Calu3 (cell line): ENCODE measurements around the gene SCUBE3. TPM values are rescaled to one million over a fixed set of nuclear protein-coding genes. Genes with fewer than 3 reads are reported as not detected.

ENCODE experiments used
- BruUV-seq: library from RNA; stranded (reverse); fragments of 400-500 nt; replicated peaks from 2 replicates; lab custom pipeline; 2021; lab: Mats Ljungman, UMichigan
- CTCF ChIA-PET: fragments of 300-600 bp; sonication (Branson Sonifier 250); formaldehyde crosslinking; loops from one replicate; lab custom pipeline; 2022; ENCODE audit warnings: antibody characterized with exemption; lab: Charles Lee
- DNase-seq: peaks from one replicate; pipeline ENCODE4 v3.0.0; 2022
- H3K27ac Mint-ChIP-seq: one replicate; pipeline ENCODE4 v1.8.0; 2022; ENCODE audit warnings: mixed read lengths; ENCODE audit not compliant: unreplicated experiment
- H3K27me3 Mint-ChIP-seq: one replicate; pipeline ENCODE4 v1.8.0; 2022; ENCODE audit warnings: mixed read lengths; ENCODE audit not compliant: unreplicated experiment
- H3K36me3 Mint-ChIP-seq: one replicate; pipeline ENCODE4 v1.8.0; 2022; ENCODE audit warnings: mild to moderate bottlenecking, moderate library complexity, mixed read lengths; ENCODE audit not compliant: insufficient read depth, unreplicated experiment
- H3K4me1 Mint-ChIP-seq: one replicate; pipeline ENCODE4 v1.8.0; 2022; ENCODE audit warnings: mild to moderate bottlenecking, low read depth, mixed read lengths; ENCODE audit not compliant: unreplicated experiment
- H3K4me3 Mint-ChIP-seq: one replicate; pipeline ENCODE4 v1.8.0; 2022; ENCODE audit warnings: mild to moderate bottlenecking, low read depth, moderate library complexity, mixed read lengths; ENCODE audit not compliant: unreplicated experiment
- H3K9me3 Mint-ChIP-seq: one replicate; pipeline ENCODE4 v1.8.0; 2022; ENCODE audit warnings: low read depth, mixed read lengths; ENCODE audit not compliant: unreplicated experiment
- intact Hi-C: fragments of 100-400 bp; cut with micrococcal nuclease; formaldehyde crosslinking; loops from one replicate; pipeline ENCODE4 v1.10.0; 2022; ENCODE audit not compliant: unreplicated experiment
- total RNA-seq: library from RNA; stranded (reverse); gene quantifications from 2 replicates; pipeline ENCODE4 v1.2.3, GENCODE V29; 2022
- TF ChIP-seq, protein P1 (sequence below): fragments of 200-600 bp; IDR thresholded peaks from one replicate; pipeline ENCODE4 v1.8.0; 2022; ENCODE audit warnings: antibody characterized with exemption; ENCODE audit not compliant: unreplicated experiment

The SCUBE3 gene
- total RNA-seq, 1 experiment from 2014 or later, result 0.47 TPM

DNA sequence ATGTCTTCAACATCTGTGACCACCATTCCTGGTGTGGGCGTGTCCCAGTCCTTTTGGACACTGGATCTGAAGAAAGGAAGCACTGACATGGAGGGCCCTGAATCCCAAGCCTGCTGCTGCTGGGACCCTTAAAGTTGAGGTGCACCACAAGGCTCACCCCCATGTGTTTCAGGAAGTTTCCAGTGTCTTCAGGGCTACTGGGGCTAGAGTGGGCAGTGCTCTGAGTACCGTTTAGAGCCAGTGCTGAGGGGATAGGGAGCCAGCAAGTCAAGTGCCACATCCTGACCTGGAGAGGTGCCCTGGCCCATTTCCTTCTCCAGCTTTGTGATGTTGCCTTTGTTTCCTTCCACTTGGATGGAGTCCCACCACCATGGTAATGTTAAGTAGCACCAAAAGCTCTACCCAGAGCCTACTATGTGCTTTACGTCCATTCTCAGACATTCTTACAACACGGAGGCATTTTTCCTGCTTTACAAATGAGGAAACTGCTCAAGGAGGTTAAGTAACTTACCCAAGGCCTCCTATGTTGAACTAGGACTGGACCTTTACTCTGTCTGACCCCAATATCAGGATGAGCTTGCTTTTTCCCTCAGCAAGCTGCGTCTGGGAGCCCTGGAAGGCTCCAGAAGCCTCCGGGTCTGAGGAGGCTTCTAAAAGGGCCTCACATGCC lies 83.3 kb downstream of the SCUBE3 start:
- Mint-ChIP-seq H3K4me1 (peaks cover 8% of the 10 kb centered on the region), H3K27me3 (no peaks in the 10 kb centered on the region), H3K36me3 (peaks cover 15% of the 10 kb centered on the region), H3K27ac (no peak overlapping the region), H3K4me3 (peak overlapping the region; percentile 62), H3K9me3 (no peaks in the 10 kb centered on the region)
- intact Hi-C loops, result loop anchor here (1.0 to 10.0 kb wide), 5 partner anchors 30 to 258 kb away; partner anchors contain the start of genes PPARD and RPL10A
- TF ChIP-seq, protein P1, sequence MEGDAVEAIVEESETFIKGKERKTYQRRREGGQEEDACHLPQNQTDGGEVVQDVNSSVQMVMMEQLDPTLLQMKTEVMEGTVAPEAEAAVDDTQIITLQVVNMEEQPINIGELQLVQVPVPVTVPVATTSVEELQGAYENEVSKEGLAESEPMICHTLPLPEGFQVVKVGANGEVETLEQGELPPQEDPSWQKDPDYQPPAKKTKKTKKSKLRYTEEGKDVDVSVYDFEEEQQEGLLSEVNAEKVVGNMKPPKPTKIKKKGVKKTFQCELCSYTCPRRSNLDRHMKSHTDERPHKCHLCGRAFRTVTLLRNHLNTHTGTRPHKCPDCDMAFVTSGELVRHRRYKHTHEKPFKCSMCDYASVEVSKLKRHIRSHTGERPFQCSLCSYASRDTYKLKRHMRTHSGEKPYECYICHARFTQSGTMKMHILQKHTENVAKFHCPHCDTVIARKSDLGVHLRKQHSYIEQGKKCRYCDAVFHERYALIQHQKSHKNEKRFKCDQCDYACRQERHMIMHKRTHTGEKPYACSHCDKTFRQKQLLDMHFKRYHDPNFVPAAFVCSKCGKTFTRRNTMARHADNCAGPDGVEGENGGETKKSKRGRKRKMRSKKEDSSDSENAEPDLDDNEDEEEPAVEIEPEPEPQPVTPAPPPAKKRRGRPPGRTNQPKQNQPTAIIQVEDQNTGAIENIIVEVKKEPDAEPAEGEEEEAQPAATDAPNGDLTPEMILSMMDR, result no peak
- CTCF ChIA-PET, result interaction anchor here (0.5 to 2.4 kb wide), 15 partner anchors 21 to 494 kb away, joined by 3 to 12 read pairs (median 4); partner anchors contain the start of genes ANKS1A, PPARD and RPL10A
- no peak for DNase-seq
- BruUV-seq, result no TSS peak

DNA sequence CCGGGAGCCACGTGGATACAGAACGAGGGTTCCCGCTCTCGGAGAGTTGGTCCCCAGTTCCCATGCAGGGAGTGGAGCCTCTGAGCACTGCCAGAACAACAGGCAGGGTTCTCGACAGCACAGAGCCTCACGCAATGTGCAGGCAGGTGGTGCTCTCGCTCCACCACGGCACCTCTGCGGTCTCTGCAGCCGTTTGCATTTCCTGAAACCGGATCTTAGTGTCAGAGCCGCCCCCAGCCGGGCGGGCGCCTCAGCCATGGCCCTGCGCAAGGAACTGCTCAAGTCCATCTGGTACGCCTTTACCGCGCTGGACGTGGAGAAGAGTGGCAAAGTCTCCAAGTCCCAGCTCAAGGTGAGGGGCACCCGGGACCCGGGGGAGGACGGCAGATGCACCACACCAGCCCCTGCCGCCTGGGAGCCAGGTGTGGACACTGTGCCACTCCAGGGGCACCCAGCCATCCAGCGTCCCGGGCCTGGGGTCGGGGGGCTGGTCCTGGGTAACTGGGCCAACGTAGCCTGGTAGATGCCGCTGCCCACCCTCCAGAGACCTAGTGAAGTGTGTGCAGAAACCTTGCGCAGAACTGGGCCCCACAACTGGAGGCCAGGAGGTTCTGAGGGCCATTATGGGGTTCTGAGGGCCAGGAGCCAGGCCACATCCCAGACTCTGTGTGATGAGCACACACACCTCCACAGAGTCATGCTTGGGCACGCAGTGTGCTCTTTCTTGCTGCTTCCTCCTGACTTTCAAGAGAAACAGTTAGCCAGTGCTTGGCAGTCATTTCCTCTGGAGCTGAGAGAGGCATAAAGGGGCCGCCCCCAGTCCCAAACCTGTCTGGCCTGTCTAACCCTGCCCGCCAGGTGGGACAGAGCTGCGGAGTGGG lies 84.1 kb downstream of the SCUBE3 start, which contains the start of gene DEF6:
Gene DEF6, plus strand, starts transcription at position 218 of the 881 bp plus-strand sequence. Its CDS starts 39 bp downstream, at position 257.
- BruUV-seq, result no TSS peak
- no peaks in the 10 kb centered on the region for H3K9me3 Mint-ChIP-seq
- TF ChIP-seq, protein P1, result peak; percentile 82
- peaks cover 15% of the 10 kb centered on the region for H3K36me3 Mint-ChIP-seq
- intact Hi-C loops, result loop anchor here (1.0 to 10.0 kb wide), 5 partner anchors 29 to 257 kb away; partner anchors contain the start of genes PPARD and RPL10A
- peak within 1 kb of the TSS; percentile 62 for H3K4me3 Mint-ChIP-seq
- no peak within 1 kb of the TSS for H3K27ac Mint-ChIP-seq
- CTCF ChIA-PET, result interaction anchor here (0.5 to 2.4 kb wide), 12 partner anchors 20 to 439 kb away, joined by 3 to 12 read pairs (median 4); partner anchors contain the start of genes ANKS1A and PPARD
- peak; percentile 93 for DNase-seq
- H3K4me1 Mint-ChIP-seq, result peaks cover 15% of the 10 kb centered on the region
- no peaks in the 10 kb centered on the region for H3K27me3 Mint-ChIP-seq

DNA sequence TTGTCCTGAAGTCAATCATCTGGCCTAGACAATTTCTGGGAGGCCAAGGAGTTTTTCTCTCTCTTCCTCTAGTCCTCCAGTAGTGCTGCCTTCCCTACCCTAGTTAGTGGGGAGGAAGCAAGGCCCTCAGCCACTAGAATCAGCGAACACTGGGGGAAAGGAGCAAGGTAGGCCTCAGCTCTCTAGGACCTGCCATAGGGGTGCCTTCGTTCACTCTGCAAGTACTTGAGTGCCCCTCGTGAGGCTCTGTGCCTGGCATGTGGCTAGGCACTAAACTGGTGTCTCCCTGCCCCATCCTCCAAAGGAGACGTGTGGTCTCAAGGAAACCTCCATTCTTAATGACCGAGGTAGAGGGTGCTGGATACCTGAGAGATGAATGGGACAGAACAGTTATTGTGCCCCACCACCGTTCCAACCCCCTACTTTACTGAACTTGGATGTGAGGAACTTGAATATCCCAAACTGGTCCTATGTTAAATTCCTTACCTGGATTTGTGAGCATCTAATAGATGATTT lies 84.9 kb downstream of the SCUBE3 start:
- TF ChIP-seq, protein P1, result no peak
- intact Hi-C loops, result loop anchor here (5.0 to 10.0 kb wide), 2 partner anchors 44 to 256 kb away; partner anchors contain the start of gene PPARD
- BruUV-seq, result TSS peak; percentile 20
- no peaks in the 10 kb centered on the region for H3K9me3 Mint-ChIP-seq
- H3K27me3 Mint-ChIP-seq, result no peaks in the 10 kb centered on the region
- H3K4me3 Mint-ChIP-seq, result peak overlapping the region; percentile 62
- DNase-seq, result no peak
- H3K36me3 Mint-ChIP-seq, result peaks cover 15% of the 10 kb centered on the region
- peaks cover 24% of the 10 kb centered on the region for H3K4me1 Mint-ChIP-seq
- no peak overlapping the region for H3K27ac Mint-ChIP-seq
- CTCF ChIA-PET, result interaction anchor here (1.4 to 2.4 kb wide), 2 partner anchors 20 to 152 kb away, joined by 4 to 9 read pairs; no protein-coding TSS in a partner anchor

DNA sequence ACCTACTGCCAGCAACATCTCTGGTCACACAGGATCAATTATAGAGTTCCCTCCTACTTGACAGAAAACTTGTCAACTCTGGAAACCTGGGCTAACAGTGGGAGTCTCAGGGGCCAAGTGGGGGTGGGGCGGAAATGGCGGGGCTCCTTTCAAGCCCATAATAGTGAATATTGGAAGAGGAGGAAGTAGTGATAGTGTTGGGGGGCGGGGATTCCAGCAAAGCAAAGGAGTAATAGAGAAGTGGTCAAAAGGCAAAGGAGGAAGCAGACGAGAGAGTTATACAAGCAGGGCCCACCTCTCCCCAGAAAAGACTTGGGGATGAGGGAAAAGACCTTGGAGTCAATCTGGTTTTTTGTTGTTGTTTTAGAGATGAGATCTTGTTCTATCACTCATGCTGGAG lies 85.9 kb downstream of the SCUBE3 start:
- H3K27me3 Mint-ChIP-seq, result no peaks in the 10 kb centered on the region
- no peak for DNase-seq
- H3K36me3 Mint-ChIP-seq, result peaks cover 9% of the 10 kb centered on the region
- no TSS peak for BruUV-seq
- intact Hi-C loops, result loop anchor here (5.0 to 10.0 kb wide), 2 partner anchors 43 to 255 kb away; partner anchors contain the start of gene PPARD
- no peak overlapping the region for H3K4me3 Mint-ChIP-seq
- peaks cover 33% of the 10 kb centered on the region for H3K4me1 Mint-ChIP-seq
- TF ChIP-seq, protein P1, result no peak
- no peaks in the 10 kb centered on the region for H3K9me3 Mint-ChIP-seq
- CTCF ChIA-PET, result interaction anchor here (0.6 kb wide), 1 partner anchor 19 kb away, joined by 3 read pairs; no protein-coding TSS in a partner anchor
- H3K27ac Mint-ChIP-seq, result no peak overlapping the region
